ENCODE measurements around the gene EIF4ENIF1.

GRCh38 chr22:31508536-31508935 lies 18.9 kb upstream of the EIF4ENIF1 start:
- no peak for TF ChIP-seq CTCF (IDR thresholded peaks at IDR 0.05)
- no peak for TF ChIP-seq EP300 (IDR thresholded peaks at IDR 0.05)
- no peak for TF ChIP-seq POLR2AphosphoS5 (IDR thresholded peaks at IDR 0.05)
- no peak for TF ChIP-seq POLR2A (IDR thresholded peaks at IDR 0.05)

Measured in upper lobe of left lung (tissue), 4 donors.